UCSD-AML1 (cell line): ENCODE results near the gene STRA6.

Source experiments
- DNase-seq: peaks from one replicate; lab custom pipeline; 2025; ENCODE audit not compliant: unreplicated experiment; lab: John Stamatoyannopoulos, UW

The STRA6 gene

GRCh38 chr15:74182131-74182530, 20.5 kb downstream of the STRA6 start:
- no peak for DNase-seq

- no peak for DNase-seq
Observed at GRCh38 chr15:74180881-74181602, 21.5 kb downstream of the STRA6 start.

GRCh38 chr15:74179983-74180880, 22.4 kb downstream of the STRA6 start:
- DNase-seq = no peak

GRCh38 chr15:74179101-74179841, 23.3 kb downstream of the STRA6 start:
- DNase-seq = no peak

GRCh38 chr15:74178326-74179100, 24.1 kb downstream of the STRA6 start:
- DNase-seq = no peak

GRCh38 chr15:74176262-74177214, 26.0 kb downstream of the STRA6 start:
- no peak for DNase-seq

- no peak for DNase-seq
Observed at GRCh38 chr15:74175271-74176191, 27.1 kb downstream of the STRA6 start.

GRCh38 chr15:74174958-74175253, 27.7 kb downstream of the STRA6 start:
- no peak for DNase-seq

GRCh38 chr15:74174219-74174957, 28.2 kb downstream of the STRA6 start:
- no peak for DNase-seq

GRCh38 chr15:74173380-74174218, 29.0 kb downstream of the STRA6 start, which contains the start of gene ISLR:
ISLR (plus strand) TSS chr15:74173710; CDS start chr15:74174859, 1,149 bp downstream.
- no peak for DNase-seq

GRCh38 chr15:74172701-74173379, 29.7 kb downstream of the STRA6 start:
- DNase-seq = no peak

- DNase-seq = no peak
Observed at GRCh38 chr15:74171965-74172541, 30.5 kb downstream of the STRA6 start.

- DNase-seq = no peak
Observed at GRCh38 chr15:74170875-74171578, 31.6 kb downstream of the STRA6 start.

GRCh38 chr15:74170071-74170844, 32.3 kb downstream of the STRA6 start:
- DNase-seq = no peak

GRCh38 chr15:74168711-74169126, 33.9 kb downstream of the STRA6 start:
- DNase-seq = no peak
